Measurements from ENCODE around the gene PITPNM3.

Gene PITPNM3

DNA sequence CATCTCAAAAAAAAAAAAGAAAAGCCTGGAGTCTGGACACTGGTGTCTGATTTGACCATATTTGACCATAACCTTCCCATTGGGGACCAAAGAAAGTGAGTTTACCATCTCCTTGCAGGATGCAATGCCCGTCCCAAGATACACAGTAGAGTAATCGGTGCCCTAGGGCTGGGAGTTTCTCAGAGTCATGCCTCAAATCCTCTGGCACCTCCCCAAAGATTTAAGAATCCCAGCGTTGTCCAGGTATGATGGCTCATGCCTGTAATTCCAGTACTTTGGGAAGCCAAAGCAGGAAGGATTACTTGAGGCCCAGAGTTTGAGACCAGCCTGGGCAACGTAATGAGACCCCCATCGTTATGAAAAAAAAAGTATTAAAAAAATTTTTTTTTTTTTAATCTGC lies 5.0 kb downstream of the PITPNM3 start:
- no peak for DNase-seq (ENCODE audit: low read depth)

DNA sequence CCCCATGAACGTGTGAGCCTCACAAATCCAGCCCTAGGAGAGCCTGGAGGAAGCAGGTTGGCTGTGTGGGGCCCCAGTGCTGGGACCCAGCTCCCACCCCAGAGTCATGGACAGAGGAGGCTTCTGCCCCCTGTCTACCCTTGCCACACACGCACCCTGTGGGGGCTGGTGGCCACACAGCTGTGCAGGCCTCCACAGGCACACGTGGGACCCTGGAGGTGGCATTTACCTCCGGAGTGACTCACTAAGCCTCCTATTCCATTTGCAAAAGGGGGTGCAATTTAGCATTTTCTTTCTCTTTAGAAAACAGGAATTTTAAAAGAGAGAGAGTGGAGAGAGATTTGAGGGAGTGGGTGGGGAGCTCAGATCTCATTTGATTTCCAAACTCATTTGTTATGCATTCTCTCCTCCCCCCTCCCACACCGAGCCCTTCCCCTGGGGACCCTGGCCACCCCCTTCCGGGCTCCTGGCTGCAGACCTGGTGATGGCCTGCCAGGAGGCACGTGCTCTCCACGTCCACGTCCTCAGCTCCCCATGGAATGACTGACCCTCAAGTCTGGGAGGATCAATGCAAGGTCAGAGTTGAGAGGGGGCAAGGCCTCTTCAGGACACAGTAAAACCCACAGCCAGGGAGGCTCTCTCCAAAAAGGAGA lies 6.8 kb downstream of the PITPNM3 start:
- no peak for DNase-seq (ENCODE audit: low read depth)

DNA sequence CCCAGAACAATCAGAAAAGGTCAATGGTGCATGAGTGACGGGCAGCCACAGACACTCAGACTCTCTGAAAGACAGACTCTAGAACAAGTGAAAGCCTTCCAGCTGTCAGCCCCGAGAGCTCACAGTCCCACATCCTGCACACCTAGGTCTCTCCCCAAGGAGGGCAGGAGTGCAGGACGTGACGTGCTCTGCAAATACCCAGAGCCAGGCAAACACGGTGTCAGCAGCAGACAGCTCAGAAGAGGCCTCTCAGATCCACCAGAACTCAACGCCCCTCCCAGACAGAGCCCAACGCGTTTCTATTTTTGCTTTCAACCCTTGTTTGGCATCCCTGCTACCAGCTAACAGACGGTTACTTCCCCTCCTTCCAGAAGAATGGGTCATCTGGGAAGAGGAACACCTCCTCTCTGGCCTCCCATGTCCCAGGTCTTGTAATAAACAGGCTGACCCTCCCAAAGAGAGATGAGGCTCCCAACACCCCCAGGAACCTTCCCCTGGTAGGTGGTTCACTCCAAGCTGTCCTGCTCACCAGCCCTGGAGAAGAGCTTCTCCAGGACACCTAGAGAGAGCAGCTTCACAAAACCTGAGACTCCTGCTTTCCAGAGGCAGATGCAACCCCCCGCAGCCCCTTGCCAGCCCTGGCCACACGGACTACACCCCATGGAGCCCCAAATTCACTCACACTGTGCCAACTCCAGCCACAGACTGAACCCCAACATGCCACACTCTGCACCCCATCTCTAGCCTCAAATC lies 7.6 kb downstream of the PITPNM3 start:
- no peak for DNase-seq (ENCODE audit: low read depth)

DNA sequence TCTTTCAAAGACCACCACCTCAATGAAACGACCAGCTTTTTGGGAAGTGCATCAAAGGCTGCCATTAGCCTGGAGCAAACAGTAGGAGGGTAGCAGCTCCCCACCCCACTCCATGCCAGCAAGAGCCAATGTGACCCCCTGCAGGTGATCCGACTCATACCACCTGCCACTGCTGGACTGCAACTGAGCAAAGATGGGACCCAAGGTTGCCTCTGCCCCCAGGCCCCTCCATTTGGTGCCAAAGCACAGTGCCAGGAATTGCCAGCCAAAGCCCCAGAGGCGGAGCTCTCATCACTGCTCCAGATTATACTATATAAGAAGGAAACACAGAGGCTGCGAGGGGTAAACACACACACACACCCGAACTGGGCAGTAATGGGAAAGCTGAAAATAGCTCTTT lies 8.3 kb downstream of the PITPNM3 start:
- no peak for DNase-seq (ENCODE audit: low read depth)

DNA sequence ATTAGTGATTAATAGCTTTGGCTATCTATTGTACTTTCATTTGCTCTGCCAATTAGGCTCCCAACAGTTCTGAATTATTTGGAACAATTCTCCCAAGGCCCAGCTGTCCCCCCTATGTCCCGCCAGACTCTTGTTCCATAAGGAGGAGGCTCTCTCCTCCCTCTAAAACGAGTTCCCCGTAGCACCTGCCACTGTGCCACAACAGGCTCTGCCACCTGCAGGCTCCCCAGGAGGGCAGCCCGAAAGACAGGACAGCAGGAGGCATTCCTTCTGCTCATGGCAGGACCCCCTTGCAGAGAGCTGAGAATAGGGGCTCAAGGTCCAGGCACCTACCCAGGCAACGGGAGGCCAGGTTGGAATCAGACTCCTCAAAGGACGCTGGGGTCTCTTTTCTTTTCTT lies 9.0 kb downstream of the PITPNM3 start:
- no peak for DNase-seq (ENCODE audit: low read depth)

DNA sequence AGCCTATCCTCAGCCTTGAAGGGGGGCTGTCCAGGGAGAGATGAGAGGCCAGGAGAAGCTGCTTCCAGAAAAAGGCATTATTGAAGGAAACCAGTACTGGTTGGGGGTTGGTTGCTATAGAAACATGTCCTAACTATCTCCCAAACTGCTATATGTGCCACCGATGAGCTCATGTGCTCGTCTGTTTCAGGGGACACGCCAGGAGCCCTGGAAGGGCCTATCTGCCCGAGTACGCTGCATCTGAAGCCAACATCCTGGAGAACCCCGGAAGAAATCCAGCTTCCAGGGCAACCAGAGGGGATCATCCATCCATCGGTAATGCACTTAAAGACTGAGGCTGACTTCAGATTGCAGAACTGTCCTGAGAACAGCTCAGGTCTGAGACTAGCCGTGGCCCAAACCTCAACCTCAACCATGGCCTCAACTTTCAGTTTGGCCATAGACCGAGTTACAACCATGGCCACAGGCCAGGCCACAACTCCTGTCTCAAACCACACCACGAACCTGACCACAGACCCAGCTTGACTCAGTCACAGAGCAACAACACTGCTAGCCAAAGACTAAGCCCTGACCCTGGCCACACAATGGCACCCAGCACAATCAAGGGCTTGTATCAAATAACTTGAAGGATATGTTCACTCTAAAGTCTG lies 10.2 kb downstream of the PITPNM3 start:
- DNase-seq (ENCODE audit: low read depth) = no peak

DNA sequence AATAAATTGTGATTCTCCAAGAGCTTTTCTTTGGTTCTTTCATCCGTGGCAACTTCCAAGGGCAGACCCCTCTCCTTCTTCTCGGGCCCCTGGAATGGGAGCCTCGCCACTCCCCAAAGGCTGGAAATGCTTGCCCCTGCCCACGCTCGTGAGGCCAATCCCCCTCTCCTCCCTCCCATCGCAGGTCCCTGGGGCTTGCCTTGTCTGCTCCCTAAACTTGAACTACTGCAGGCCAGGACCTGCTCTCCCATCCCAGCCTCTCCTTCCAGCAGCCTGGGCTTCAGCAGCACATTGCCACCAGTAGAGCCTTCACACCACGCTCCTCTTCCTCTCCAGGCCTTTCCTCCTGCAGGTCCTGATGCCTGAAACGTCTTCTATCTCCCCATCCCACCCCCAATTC lies 11.1 kb downstream of the PITPNM3 start:
- no peak for DNase-seq (ENCODE audit: low read depth)

DNA sequence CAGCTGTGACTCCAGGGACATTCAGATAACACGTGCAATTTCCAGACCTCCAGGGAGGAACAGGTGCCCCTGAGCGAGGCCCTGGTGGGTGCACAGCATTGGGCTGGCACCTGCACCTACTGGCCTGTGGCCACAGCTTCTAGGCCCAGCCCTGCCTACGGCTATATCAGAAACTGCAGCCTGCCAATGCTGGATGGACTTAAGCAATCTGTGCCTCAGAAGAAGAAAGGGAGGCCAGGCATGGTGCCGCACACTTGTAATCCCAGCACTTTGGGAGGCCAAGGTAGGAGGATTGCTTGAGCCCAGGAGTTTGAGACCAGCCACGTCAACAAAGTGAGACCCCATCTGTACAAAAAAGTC lies 12.4 kb downstream of the PITPNM3 start:
- DNase-seq (ENCODE audit: low read depth) = no peak

DNA sequence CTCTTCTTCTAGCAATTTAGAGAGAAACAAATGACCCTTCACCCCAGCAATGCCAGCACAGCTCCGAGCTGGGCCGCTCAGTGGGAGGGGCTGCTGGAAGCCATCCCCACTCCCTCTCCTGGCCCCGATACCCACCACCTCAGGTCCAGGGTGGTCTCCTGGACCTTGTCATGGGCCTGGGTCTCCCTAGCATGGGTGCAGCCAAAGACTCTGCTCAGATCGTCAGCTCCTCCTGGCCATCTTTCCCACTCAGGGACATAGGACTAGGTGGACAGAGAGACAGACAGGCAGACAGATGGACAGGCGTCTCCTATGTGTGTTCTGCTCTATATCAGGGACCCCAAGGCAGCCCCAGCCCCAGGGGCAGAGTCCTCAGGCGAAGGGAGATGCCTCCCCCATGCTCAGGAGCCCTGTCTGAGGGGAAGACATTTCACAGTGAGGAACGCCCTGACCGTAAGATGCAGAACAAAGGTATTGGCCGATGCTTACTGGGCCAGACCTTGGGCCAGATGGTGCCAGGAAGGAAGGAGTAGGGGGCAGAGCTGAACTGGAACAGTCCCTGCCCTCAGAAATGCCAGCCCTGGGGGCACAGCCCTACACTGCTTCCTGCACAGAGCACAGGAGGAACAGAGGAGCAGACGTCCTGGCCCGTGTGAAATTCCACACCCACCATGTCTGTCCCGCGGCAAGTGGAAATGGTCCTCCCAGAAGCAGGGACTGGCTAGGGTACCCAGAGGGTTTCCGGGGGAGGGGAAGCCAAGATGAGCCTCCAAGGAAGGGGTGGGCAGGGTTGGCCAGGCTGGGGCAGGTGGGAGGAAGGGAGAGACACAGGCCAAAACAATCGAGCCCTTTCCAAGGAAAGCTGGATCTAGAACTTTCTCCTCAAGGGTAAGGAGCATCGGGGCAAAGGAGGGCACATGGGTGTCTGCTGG lies 13.0 kb downstream of the PITPNM3 start:
- no peak for DNase-seq (ENCODE audit: low read depth)

DNA sequence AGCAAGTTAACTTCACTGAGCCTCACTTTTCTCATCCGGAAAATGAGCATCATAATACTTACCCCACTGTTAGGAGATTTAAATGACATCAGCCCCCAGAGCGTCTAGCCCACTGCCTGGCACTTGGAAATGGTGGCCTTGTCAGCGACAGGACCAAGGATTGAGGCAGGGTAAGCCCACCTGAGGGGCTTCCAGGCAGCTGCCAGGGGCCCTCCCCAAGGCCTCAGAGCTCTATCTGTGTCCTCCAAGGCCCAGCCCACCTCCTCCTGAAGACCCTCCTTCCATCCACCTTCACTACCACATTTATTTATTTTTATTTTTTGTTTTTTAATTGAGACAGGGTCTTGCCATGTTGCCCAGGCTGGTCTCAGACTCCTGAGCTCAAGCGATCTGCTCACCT lies 13.8 kb downstream of the PITPNM3 start:
- DNase-seq (ENCODE audit: low read depth) = no peak

DNA sequence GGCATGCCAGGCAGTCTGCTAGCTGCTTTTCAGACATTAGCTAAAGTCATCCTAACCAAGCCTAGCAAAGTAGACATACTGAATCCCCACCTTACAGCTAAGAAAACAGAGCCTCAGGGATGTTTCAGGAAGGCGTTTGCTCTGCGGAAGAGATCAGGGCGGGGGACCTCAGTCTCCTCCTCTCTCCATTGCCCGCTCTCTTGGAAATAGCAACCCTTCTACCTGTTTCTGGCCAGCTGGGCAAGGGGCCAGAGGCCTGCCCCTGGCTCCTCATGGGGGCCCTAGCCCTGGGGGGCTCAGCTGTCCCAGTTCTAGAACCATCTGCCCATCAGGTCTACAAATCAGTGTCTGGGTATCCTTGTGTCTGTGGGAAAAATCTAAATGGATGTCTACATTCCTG lies 14.5 kb downstream of the PITPNM3 start:
- DNase-seq (ENCODE audit: low read depth) = no peak

DNA sequence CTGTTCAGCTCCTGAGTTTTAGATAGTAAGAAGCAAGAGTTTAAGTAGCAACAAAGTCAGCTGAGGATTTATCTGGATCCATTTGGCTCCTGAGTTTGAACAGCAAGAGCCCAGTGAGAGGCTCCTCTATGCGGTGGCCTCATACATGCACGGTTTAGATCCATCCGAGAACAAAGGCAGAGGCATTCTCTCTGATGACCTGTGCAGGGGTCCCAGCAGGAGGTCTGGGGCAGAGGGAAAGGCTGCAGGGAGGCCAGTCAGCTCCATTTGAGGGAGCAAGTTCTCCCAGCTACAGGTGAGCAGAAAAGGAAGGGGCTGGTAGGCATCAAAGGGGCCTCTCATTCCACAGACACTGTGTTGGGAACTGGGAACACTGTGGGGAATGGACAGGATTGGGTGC lies 16.5 kb downstream of the PITPNM3 start:
- DNase-seq (ENCODE audit: low read depth) = no peak

DNA sequence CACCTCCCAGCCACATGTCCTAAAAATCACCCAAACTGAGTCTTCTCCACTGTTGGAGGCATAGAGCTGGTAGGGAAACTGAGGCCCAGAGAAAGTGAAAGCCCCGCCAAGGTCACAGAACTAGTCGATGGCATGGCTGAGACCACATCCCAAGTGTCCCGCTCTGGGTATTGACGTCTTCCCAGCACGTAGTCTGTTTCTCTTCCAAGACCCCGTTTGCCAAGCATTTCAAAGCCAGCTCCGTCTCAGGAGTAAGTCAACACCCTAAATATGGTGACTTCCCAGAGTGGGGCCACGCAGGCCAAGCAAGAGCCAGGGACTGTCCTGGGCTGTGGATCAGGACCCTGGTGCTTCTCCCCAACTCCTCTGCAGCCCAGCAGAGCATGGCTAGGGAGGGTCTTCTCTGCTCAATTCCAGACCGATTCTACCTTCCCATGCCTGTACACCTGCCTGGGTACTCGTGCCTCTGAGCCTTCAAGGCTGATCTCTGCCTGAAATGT lies 19.7 kb downstream of the PITPNM3 start:
- no peak for DNase-seq (ENCODE audit: low read depth)

DNA sequence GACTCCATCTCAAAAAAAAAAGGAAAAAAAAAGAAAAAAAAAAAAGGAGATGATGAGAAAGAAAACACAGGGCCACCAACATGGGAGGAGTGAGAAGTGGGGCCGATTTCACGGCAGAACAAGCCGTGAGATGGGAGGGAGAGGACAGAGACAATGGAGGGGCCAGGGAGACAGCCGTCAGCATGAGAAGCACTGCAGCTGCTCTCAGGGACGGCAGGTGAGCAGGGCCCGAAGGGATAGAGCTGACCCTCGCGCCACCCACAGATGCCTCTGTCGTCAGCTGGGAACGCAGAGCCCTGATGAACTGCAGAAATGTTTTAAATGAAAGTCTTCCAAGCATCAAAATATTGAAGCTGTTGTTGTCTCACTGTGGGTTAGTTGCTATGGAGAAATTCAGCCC lies 20.3 kb downstream of the PITPNM3 start:
- DNase-seq (ENCODE audit: low read depth) = no peak

DNA sequence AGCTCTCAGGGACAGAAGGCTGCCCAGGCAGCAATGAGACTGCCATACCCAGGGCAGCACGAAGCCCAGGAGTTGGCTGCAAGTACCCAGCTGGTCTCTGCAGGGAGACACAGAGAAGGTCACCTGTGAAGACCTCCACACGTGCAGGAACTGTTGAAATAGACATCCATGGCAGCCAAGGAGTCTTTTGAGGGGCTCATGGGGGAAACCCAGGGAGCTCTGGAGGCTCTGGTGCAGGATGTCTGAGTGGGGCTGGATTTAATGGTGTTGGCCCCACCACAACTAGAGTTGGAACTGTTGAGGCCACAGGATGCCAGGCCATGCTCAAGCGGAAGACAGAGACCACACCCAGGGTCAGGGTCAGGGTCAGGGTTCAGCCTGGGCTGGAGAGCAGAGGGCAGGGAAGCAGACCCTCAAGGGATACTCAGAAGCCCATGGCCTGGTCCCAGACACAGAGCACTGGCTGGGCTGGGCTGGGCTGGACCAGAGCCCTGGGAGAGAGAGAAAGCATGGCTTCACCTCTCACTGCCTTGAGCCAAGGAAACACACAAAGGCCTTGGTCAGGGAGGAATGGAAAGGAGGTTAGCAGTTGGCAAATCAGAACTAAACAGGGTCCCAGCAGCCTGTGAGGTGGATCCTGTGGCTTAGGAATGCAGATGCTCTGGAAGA lies 21.4 kb downstream of the PITPNM3 start:
- DNase-seq (ENCODE audit: low read depth) = no peak

DNA sequence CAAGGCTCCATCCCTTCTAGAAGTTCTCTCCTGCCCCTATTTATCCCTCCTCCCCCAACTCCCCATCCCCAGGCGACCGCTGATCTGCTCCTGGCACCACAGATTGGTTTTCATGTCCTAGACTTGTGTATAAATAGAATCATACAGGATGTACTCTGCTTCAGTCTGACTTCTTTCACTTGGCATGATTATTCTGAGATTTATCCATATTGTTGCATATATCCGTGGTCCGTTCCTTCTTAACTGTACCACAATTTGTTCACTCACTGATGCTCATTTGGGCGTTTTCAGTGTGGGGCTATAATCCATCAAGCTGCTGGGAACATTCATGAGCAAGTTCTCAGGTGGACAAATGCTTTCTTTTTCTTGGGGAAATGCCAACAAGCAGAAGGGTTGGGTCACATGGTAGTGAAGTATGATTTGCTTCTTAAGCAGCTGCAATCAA lies 23.9 kb downstream of the PITPNM3 start:
- no peak for DNase-seq (ENCODE audit: low read depth)

DNA sequence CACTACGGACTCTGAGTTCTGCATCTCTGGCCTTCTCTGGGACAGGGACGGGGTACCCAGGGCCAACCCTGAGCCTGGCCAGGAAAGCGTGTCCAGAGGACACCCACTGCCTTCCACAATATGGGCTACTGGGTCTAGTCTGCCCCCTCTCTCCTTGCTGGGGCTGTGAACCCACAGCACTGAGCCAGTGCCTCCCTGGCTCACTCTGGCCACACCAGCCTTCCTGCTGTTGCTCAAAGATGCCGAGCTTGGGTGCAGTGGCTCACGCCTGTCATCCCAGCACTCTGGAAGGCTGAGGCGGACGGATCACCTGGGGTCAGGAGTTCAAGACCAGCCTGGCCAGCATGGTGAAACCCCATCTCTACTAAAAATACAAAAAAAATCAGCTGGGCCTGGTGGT lies 24.8 kb downstream of the PITPNM3 start:
- DNase-seq (ENCODE audit: low read depth) = no peak

DNA sequence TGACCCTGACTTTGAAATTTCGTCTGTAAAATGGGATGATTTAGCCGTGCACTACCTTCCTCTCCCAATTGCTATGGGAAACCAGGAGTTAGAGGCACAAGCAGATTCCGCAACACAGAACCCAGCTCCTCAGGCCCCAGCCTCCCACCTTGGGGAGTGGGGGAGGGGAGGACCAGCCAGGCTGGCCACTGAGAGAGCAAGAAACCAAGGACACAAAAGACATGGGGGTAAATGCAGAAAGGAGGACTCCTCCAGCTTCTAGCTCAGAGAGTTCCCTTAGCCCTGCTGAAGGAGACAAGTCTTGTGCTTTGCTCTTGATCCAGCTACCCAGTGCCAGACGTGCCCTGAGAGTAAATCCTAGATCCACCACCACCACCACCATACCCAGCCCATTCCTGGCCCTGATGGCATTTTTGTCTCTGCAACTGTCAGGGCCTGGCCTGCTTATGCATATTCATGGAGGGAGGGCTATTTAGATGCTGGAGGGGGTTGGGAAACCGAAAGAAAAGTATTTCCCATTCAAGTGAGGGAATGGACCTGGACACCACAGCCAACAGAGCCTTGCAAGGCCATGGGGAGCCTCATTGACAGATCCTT lies 25.9 kb downstream of the PITPNM3 start:
- no peak for DNase-seq (ENCODE audit: low read depth)

DNA sequence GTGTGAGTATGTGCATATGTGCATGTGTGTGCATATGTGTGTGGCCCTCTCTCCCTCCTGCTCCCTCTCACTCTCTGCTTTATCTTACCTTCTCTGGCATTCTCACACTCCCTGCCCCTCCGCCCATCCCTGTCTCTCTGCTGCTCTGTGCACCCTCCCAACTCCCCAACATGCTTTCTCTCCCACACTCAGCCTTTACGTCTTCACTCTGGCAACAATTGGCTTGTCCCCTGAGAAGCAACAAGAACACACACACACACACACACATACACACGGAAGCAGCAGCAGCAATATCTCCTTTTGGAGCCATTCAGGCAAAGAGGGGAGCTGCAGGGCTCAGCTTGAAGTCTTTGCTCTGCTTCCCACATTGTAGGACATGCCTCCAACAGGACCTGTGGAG lies 27.8 kb downstream of the PITPNM3 start:
- DNase-seq (ENCODE audit: low read depth) = no peak

DNA sequence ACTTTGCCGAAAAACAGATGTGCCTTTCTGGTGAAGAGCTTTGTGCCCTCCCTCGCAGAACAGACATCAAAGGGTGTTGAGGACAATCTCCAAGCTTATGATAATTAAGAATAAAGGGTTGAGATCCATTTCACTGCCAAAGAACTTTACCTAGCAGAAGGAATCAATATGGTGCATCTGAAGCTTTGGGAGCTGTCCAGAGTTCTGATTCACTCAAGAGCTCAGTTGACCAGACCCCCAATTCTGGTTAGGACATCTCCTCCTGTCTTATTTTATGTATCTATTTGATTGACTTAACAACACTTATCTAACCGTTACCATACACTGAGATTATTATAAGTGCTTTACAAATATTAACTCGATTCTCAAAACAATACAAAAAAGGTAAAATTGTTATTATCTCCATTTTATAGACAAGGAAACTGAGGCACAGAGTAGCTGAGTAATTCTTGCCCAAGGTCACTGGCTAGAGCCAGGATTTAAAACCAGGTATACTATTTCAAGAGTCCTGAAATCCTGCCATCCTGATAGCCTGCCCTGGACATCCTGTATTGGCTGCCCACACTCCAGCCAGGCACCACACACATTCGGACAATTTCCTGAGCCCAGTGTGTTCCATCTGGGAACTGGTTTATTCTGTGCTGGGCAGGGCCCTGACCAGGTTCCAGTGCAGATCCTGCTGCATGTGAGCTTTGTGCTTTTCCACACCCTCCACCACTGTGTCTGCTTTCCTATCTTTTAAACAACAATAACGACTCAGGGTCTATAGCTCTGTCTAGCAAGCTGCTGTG lies 29.8 kb downstream of the PITPNM3 start:
- no peak for DNase-seq (ENCODE audit: low read depth)

Data from CMK (cell line).